Activated CD8-positive, alpha-beta T cell treated with anti-CD3 and anti-CD28 coated beads, Interleukin-2, amount 10 ng/mL, durations not matched to agents 7 days and 5 days (primary cell): Measurements from ENCODE around the gene WNK2. TPM values are rescaled to one million over a fixed set of nuclear protein-coding genes. Genes with fewer than 3 reads are reported as not detected.
A peak's percentile ranks its signal among the peaks of the same experiment; 100 is the strongest.

ENCODE experiments used
- ATAC-seq: fragments of 150-1000 bp; cut with Tn5 transposase; one replicate; pipeline ENCODE4 v1.10.0; 2021; ENCODE audit warnings: moderate library complexity
- CTCF ChIA-PET: fragments of 350-600 bp; sonication (Branson Sonifier 250); formaldehyde crosslinking; loops from one replicate; lab custom pipeline; 2021; ENCODE audit warnings: antibody characterized with exemption; lab: Charles Lee
- POLR2A ChIA-PET: fragments of 350-600 bp; sonication (Branson Sonifier 250); formaldehyde crosslinking; loops from one replicate; lab custom pipeline; 2021; ENCODE audit warnings: antibody characterized with exemption; lab: Charles Lee
- DNase-seq: peaks from one replicate; pipeline ENCODE4 v3.0.0-alpha.2; 2020
- H3K27ac Mint-ChIP-seq: one replicate; pipeline ENCODE4 v1.8.0; 2021; ENCODE audit warnings: mild to moderate bottlenecking, mixed read lengths
- H3K27me3 Mint-ChIP-seq: one replicate; pipeline ENCODE4 v1.8.0; 2021; ENCODE audit warnings: low read depth, mixed read lengths
- H3K36me3 Mint-ChIP-seq: one replicate; pipeline ENCODE4 v1.8.0; 2021; ENCODE audit warnings: low read depth, mixed read lengths
- H3K4me1 Mint-ChIP-seq: one replicate; pipeline ENCODE4 v1.8.0; 2021; ENCODE audit warnings: low read depth, mixed read lengths
- H3K4me3 Mint-ChIP-seq: one replicate; pipeline ENCODE4 v1.8.0; 2021; ENCODE audit warnings: mild to moderate bottlenecking, mixed read lengths
- H3K9me3 Mint-ChIP-seq: one replicate; pipeline ENCODE4 v1.8.0; 2022; ENCODE audit warnings: mixed read lengths; ENCODE audit not compliant: insufficient read depth
- total RNA-seq, 2 experiments: library from RNA; stranded (reverse); gene quantifications; one replicate each; pipeline ENCODE4 v1.2.3, GENCODE V29; 2021

The WNK2 gene
- total RNA-seq, 2 experiments from 2014 or later: not detected

DNA sequence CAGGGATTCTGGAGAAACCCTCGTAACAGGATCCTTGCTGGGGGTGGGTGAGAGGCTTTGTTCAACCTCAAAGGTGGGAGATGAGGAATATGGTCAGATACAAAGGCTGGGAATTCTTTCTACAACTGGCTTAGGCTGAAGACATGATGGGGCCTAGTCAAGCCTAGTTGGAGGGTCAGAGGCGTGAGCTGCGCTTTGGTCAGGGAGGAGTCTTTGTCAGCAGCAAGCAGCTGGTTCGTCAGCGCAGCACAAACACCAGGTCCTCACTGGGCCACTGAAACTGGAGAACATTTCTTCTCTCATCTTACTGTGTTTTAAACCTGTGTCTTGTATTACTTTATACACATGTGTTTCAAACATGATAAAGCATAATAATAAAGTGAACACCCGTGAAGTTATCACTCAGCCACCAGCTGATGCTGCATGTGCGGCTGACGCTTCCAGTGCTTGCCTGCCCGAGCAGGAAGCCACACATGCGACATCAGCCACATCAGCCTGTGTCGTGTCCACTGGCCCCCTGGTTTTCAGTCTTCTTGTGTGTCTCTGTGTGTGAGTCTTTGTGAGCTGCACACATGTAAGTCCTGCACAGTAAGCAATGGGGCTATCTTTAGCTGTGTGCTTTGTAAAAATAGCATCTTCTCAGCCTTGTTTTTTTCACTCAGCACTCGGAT lies 81.5 kb downstream of the WNK2 start:
- Mint-ChIP-seq H3K4me3 (no peak overlapping the region), H3K27me3 (peaks cover 7% of the 10 kb centered on the region), H3K27ac (no peak overlapping the region), H3K36me3 (no peaks in the 10 kb centered on the region), H3K9me3 (no peaks in the 10 kb centered on the region), H3K4me1 (peaks cover 14% of the 10 kb centered on the region)
- ChIA-PET POLR2A (no interaction called here), CTCF (no interaction called here)
- ATAC-seq: no peak
- DNase-seq: peak; percentile 20

DNA sequence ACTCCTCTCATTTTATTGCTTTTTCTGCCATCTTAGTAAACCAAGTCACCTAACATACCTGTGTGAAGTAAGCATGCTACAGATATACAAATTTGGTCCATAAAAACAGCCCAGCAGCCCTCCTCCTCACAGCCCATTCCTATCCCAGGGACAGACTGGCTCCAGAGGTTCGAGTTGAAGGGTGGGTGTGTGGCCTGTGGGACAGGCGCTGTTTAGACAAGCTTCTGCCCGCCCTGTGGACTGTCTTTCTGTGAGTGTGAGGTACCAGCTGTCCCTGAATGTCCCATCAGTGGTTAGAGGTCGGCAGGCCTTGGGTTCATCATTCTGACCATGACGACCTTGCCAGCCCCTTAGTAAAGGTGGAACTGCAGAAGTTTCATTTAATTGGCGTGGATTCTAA lies 82.0 kb downstream of the WNK2 start:
- Mint-ChIP-seq H3K9me3 (no peaks in the 10 kb centered on the region), H3K36me3 (no peaks in the 10 kb centered on the region), H3K4me1 (peaks cover 14% of the 10 kb centered on the region), H3K4me3 (no peak overlapping the region), H3K27ac (no peak overlapping the region), H3K27me3 (peaks cover 11% of the 10 kb centered on the region)
- peak; percentile 11 for DNase-seq
- no peak for ATAC-seq
- CTCF ChIA-PET: no interaction called here
- POLR2A ChIA-PET: no interaction called here

GRCh38 chr9:93266521-93267001 lies 82.6 kb downstream of the WNK2 start:
- Mint-ChIP-seq H3K4me1 (peaks cover 14% of the 10 kb centered on the region), H3K27ac (no peak overlapping the region), H3K36me3 (no peaks in the 10 kb centered on the region), H3K9me3 (no peaks in the 10 kb centered on the region), H3K27me3 (peaks cover 14% of the 10 kb centered on the region), H3K4me3 (no peak overlapping the region)
- POLR2A ChIA-PET: no interaction called here
- ATAC-seq: no peak
- DNase-seq: peak; percentile 12
- CTCF ChIA-PET: no interaction called here

DNA sequence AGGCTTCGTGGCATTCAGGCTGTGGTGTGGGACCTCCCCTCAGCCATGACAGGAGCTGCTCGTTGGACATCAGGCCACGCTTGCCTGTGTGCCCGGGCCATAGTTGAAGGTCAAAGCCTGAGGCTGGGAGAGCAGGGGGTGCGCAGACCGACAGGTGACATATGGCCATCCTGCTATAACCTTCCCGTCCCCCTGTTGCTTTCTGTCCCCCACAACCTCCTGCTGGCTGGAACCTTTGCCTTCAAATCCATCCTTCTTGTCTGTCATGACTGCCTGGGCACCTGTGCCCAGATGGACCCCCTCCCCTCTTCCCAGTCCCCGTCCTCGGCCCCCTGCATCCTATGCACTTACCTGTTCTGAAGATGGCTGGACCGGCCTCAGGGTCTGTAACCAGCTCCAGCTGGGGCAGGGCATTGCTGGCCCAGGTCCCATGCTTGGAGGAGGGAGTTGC lies 83.2 kb downstream of the WNK2 start:
- POLR2A ChIA-PET: no interaction called here
- Mint-ChIP-seq H3K36me3 (no peaks in the 10 kb centered on the region), H3K4me3 (no peak overlapping the region), H3K9me3 (peaks cover 4% of the 10 kb centered on the region), H3K27me3 (peaks cover 14% of the 10 kb centered on the region), H3K27ac (no peak overlapping the region), H3K4me1 (peaks cover 13% of the 10 kb centered on the region)
- DNase-seq (peak; percentile 18), ATAC-seq (no peak)
- CTCF ChIA-PET: no interaction called here

- ATAC-seq (no peak), DNase-seq (peak; percentile 19)
- Mint-ChIP-seq H3K4me1 (peaks cover 11% of the 10 kb centered on the region), H3K27ac (no peak overlapping the region), H3K4me3 (no peak overlapping the region), H3K27me3 (peaks cover 14% of the 10 kb centered on the region), H3K36me3 (no peaks in the 10 kb centered on the region), H3K9me3 (peaks cover 5% of the 10 kb centered on the region)
- ChIA-PET CTCF (no interaction called here), POLR2A (no interaction called here)
Measured at GRCh38 chr9:93267681-93268505, 84.0 kb downstream of the WNK2 start.

DNA sequence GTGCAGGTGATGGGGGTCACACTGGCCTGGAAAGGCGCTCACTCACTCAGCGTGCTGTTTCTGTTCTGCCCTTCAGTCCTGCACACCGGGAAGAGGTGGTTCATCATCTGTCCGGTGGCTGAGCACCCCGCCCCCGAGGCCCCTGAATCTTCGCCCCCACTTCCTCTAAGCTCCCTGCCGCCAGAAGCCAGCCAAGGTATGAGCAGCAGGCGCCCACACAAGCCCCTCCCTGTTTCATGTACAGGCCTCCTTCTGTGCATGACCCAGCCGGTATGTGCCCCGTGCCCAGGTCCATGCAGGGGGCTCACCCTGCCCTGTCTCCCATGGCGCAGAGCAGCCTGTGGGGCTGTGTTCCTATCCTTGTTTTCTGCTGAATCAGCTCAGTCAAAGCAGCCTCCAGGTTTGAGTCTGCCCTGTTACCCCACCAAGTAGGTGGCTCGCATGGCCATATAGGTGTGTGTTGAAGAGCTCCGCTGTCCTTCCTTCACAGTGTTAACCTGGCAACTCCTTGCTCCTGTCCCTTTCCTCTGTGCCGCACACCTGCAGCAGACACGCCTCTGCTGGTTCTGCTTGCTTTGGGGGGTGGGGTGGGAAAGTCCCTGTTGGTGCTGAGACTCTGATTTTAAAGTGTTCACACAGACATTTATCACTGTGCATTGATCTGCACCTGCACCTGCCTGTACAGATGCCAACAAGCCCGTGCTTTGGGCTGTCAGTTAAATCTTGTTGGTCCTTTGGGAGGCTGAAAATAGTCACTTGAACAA lies 84.8 kb downstream of the WNK2 start:
- Mint-ChIP-seq H3K4me3 (no peak overlapping the region), H3K27me3 (peaks cover 16% of the 10 kb centered on the region), H3K9me3 (peaks cover 5% of the 10 kb centered on the region), H3K27ac (no peak overlapping the region), H3K4me1 (peaks cover 11% of the 10 kb centered on the region), H3K36me3 (no peaks in the 10 kb centered on the region)
- peak; percentile 29 for DNase-seq
- ChIA-PET POLR2A (no interaction called here), CTCF (no interaction called here)
- ATAC-seq: peak; percentile 57

DNA sequence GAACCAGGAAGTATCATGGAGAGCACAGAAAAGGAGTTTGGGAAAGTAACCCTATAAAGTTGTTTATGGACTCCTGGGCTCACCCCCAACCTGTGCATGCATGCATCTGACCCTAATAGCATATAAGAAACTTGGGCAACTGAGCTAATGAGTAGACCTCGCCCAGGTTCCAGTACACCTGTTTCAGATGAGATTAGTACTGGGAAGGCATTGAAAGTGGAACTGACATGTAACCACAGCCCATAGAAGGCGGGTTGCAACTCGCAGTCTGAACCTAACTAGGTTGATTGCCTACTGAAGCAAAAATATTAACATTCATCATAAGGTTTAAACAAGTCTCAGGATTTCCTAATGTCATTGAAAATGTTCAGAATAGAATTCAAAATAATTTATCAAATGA lies 87.0 kb downstream of the WNK2 start:
- ChIA-PET POLR2A (no interaction called here), CTCF (no interaction called here)
- no peaks in the 10 kb centered on the region for H3K36me3 Mint-ChIP-seq
- DNase-seq (no peak), ATAC-seq (no peak)
- peaks cover 11% of the 10 kb centered on the region for H3K4me1 Mint-ChIP-seq
- H3K27ac Mint-ChIP-seq: no peak overlapping the region
- H3K27me3 Mint-ChIP-seq: peaks cover 28% of the 10 kb centered on the region
- H3K9me3 Mint-ChIP-seq: peaks cover 5% of the 10 kb centered on the region
- no peak overlapping the region for H3K4me3 Mint-ChIP-seq

GRCh38 chr9:93276973-93277372 lies 93.0 kb downstream of the WNK2 start:
- Mint-ChIP-seq H3K4me3 (no peak overlapping the region), H3K27me3 (peaks cover 54% of the 10 kb centered on the region), H3K27ac (no peak overlapping the region), H3K36me3 (no peaks in the 10 kb centered on the region), H3K4me1 (no peaks in the 10 kb centered on the region), H3K9me3 (peaks cover 3% of the 10 kb centered on the region)
- ATAC-seq: no peak
- DNase-seq: peak; percentile 31
- ChIA-PET POLR2A (no interaction called here), CTCF (interaction anchor here (0.7 to 1.6 kb wide), 2 partner anchors 274 to 289 kb away, joined by 3 to 5 read pairs; no protein-coding TSS in a partner anchor)

GRCh38 chr9:93278144-93278543 lies 94.2 kb downstream of the WNK2 start:
- CTCF ChIA-PET: interaction anchor here (0.7 to 1.2 kb wide), 2 partner anchors 122 to 288 kb away, joined by 3 to 4 read pairs; no protein-coding TSS in a partner anchor
- Mint-ChIP-seq H3K4me1 (no peaks in the 10 kb centered on the region), H3K36me3 (no peaks in the 10 kb centered on the region), H3K27ac (no peak overlapping the region), H3K4me3 (no peak overlapping the region), H3K9me3 (no peaks in the 10 kb centered on the region), H3K27me3 (peaks cover 59% of the 10 kb centered on the region)
- POLR2A ChIA-PET: no interaction called here
- no peak for DNase-seq
- ATAC-seq: no peak

DNA sequence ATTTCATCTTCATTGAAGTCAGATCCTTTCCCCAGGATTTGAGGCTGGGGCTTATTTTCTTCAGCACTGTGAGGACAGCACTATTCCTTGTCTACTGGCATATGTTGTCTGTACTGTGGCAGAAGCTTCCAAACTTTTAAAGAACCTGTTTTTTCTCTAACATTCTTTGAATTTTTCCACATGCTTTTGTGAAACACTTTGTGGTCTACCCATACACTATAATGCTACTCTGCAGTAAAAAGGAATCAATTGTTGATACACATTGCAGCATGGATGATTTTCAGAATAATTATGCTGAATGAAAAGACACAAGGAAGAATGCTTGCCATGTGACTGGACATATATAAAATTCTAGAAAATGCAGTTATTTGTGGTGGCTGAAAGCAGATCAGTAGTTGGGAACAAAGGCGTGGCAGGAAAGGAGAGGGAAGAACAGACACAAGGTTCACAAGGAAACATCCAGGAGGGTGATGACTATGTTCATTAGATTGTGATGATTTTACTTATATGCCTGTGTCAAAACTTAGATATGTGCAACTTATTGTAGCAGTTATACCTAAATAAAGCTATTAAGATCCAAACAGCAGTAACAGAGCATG lies 96.8 kb downstream of the WNK2 start:
- no peak overlapping the region for H3K27ac Mint-ChIP-seq
- ChIA-PET CTCF (interaction anchor here (1.1 to 1.3 kb wide), 3 partner anchors 18 to 286 kb away, joined by 3 read pairs; no protein-coding TSS in a partner anchor), POLR2A (no interaction called here)
- H3K36me3 Mint-ChIP-seq: no peaks in the 10 kb centered on the region
- no peaks in the 10 kb centered on the region for H3K9me3 Mint-ChIP-seq
- peaks cover 61% of the 10 kb centered on the region for H3K27me3 Mint-ChIP-seq
- ATAC-seq (no peak), DNase-seq (no peak)
- H3K4me3 Mint-ChIP-seq: no peak overlapping the region
- H3K4me1 Mint-ChIP-seq: no peaks in the 10 kb centered on the region
